HG03520 (cell line): Measurements from ENCODE around the gene MAP3K20.

Experiments used
- ATAC-seq: cut with Tn5 transposase; IDR thresholded peaks from one replicate; pipeline ENCODE4 v1.9.1; 2021; ENCODE audit warnings: mild to moderate bottlenecking, moderate library complexity; ENCODE audit not compliant: unreplicated experiment

The MAP3K20 gene

GRCh38 chr2:173049831-173050230 is 25.8 kb upstream of the MAP3K20 start:
- no peak for ATAC-seq

DNA sequence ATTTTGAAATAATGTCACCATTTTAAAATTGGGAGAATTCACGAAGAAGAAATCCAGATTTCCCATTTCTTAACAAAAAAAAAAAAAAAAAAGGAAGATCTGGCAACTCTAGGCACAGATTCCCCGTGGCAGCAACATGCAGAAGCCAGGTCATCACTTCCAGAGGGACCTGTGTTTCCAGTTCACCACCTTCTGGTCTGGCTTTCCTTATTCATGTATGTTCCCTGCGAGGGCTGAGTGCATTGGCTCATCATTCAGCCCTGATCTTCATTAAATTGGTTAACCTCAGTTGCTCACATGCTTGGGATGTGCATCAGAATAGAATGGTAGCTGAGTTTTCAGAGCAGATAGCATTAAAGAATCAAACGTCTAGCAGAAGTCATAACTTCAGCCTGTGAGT is 25.0 kb upstream of the MAP3K20 start:
- ATAC-seq, result no peak

- ATAC-seq, result no peak
These were observed 24.0 kb upstream of the MAP3K20 start for GRCh38 chr2:173051463-173052215.

DNA sequence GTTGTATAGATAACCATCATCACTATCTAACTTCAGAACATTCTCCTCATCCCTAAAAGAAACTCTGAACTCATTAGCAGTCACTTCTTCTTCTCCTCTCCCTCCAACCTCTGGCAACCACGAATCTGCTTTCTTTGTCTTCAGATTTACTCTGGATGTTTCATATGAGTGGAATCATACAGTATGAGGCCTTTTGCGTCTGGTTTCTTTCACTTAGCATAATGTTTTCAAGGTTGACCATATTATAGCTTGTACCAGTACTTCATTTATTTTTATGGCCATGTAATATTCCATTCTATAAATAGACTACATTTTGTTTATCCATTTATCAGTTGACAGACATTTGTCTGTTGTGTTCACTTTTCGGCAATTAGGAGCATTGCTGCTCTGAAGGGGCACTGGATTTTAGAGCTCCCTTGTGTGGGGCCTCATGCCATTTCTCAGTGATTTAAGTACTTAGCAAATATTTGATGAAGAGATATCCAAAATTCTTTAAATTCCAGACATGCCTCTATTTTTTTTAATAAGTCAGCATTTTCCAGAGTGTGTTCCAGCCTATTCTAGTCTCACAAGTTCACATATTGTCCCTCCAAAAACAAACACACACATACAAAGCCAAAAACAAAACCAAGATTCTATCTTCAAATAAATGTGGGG is 22.5 kb upstream of the MAP3K20 start:
- ATAC-seq, result no peak

DNA sequence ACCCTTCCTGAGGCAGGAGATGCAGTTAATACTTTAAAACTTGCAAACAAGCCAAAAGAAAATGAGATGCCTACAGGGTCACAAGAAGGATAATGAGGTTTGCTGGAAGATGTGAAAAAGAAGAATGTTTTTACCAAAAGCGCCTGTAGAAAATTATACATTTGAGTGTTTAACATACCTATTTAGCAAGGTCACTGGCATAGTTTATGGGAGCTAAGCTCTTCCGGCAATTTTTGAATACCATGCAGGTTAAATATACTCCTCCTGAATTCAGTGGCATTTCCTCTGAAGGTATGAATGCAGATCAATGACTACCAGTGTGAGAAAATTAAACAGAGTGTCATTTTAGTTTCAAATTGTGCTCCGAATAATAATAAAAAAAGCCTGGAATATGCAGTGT is 21.2 kb upstream of the MAP3K20 start:
- ATAC-seq, result no peak

- no peak for ATAC-seq
These were observed 18.8 kb upstream of the MAP3K20 start for GRCh38 chr2:173056705-173057364.

DNA sequence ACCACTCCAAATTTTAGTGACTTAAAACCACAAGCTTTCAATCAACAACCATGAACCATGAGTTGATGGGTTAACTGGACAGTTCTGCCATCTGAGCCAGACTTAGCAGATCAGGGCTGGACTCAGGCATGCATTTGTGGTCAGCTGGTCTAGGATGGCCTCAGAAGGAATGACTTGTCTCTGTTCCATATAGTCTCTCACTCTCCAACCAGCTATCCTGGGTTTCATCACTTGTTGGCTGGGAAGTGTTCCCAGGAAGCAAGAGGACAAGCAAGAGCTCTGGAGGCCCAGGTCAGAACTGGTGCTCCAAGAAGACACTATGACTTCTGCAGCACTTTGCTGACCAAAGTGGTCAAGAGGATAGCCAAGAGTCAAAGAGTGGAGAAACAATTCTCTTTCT is 17.5 kb upstream of the MAP3K20 start:
- no peak for ATAC-seq

- no peak for ATAC-seq
These were observed 17.0 kb upstream of the MAP3K20 start for GRCh38 chr2:173058673-173059072.

DNA sequence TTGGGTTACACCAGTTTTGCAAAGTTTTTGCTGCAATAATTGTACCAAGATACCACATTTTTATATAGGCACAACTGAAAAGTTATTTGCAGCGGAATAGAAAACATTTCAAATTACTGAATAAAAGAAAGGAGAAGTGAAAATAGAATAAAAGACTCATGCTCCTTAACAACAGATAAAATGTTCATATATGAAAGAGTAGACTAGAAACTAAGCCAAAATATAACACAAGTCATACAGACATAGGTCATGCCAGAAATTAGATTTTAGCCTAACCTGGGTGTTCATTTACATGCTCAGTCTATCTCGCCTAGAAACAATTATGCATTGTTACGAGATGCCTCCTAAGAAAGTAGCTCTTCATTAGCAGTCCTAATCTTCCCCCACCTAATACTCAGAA is 16.4 kb upstream of the MAP3K20 start:
- ATAC-seq, result no peak

GRCh38 chr2:173059971-173060461 is 15.6 kb upstream of the MAP3K20 start:
- no peak for ATAC-seq

DNA sequence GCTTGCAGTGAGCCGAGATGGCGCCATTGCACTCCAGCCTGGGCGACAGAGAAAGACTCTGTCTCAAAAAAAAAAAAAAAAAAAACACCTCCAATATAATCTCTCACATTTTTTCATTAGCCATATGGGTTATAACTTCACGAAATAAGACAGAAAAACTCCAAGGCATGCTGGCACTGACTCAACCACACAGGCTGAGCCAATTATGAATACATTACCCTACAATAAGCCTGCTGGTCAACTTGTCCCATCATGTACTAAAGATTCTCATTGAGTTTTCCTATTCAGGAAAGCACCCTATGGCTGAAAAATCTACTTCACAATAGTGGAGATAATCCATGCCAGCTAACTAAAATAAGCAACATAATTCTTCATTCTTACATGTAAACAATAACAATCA is 12.8 kb upstream of the MAP3K20 start:
- no peak for ATAC-seq

- no peak for ATAC-seq
These were observed 11.4 kb upstream of the MAP3K20 start for GRCh38 chr2:173064151-173064805.

DNA sequence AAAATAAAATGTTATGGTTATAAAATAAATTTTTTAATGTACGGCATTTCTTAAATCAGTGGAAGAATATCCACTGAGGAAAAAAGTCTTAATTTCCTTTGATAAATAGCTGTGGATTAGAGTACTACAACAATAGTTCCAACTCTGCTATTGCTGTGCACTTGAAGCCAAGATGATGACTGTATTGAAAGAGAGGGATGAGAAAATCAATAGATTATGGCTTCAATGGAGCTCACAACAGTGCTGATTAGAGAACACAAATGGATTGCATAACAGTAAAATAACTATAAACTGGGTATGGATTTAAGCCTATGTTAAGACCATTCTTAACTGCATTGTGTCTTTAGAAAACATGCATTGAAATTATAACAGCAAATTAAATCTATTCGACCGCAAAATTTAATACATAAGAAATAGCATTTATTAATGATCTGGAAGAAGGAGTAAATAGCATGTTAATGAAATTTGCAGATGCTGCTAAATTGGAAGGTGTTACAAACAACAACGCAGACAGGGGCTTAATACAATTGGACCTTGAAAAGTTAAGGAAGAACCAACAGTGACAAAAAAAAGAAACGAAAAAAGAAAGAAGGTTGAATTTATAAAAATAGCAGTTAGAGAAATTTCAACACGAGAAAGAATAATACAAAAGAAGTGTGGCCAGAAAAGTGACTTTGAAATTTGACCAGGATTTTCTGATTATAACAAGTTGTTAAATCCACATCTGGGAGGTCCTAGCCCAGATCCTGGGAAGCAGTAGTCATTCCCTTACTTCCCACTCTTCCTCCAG is 8.6 kb upstream of the MAP3K20 start:
- no peak for ATAC-seq

- no peak for ATAC-seq
These were observed 428 bp upstream of the MAP3K20 start for GRCh38 chr2:173075056-173075780.

GRCh38 chr2:173076581-173077345 is 1.1 kb downstream of the MAP3K20 start:
- peak; percentile 28 for ATAC-seq

- ATAC-seq, result no peak
These were observed 2.0 kb downstream of the MAP3K20 start for GRCh38 chr2:173077506-173078177.

- ATAC-seq, result no peak
These were observed 3.5 kb downstream of the MAP3K20 start for GRCh38 chr2:173079141-173079540.

GRCh38 chr2:173079973-173080860 is 4.6 kb downstream of the MAP3K20 start:
- no peak for ATAC-seq
